ENCODE results near the gene PROK2. TPM values are rescaled to one million over a fixed set of nuclear protein-coding genes. Genes with fewer than 3 reads are reported as not detected.

PROK2 gene
- total RNA-seq, 1 donor from 2014 or later = not detected

GRCh38 chr3:71732637-71733036 lies 52.3 kb downstream of the PROK2 start:
- peaks cover 9% of the 10 kb centered on the region for H3K27me3 ChIP-seq (ENCODE audit: insufficient read depth, low read length)
- no peak overlapping the region for H3K4me3 ChIP-seq (ENCODE audit: insufficient read depth, low read depth, low read length)
- H4K20me1 ChIP-seq (ENCODE audit: insufficient read depth, low read length) = no peaks in the 10 kb centered on the region
- Mint-ChIP-seq H3K27me3 (ENCODE audit: low read depth, unreplicated experiment) (peaks cover 16% of the 10 kb centered on the region), H3K4me3 (ENCODE audit: unreplicated experiment) (no peak overlapping the region), H3K27ac (ENCODE audit: unreplicated experiment) (no peak overlapping the region), H3K4me1 (ENCODE audit: low read depth, unreplicated experiment) (peaks cover 5% of the 10 kb centered on the region), H3K9me3 (ENCODE audit: unreplicated experiment) (peaks cover 7% of the 10 kb centered on the region), H3K36me3 (ENCODE audit: low read depth, unreplicated experiment) (no peaks in the 10 kb centered on the region)
- DNase-seq (ENCODE audit: low read depth) (no peak), FAIRE-seq (no peak)
- H3K27ac ChIP-seq (ENCODE audit: low read depth, low read length) = no peak overlapping the region
- H3K36me3 ChIP-seq (ENCODE audit: insufficient read depth, low read length) = no peaks in the 10 kb centered on the region
- peaks cover 7% of the 10 kb centered on the region for H3K4me1 ChIP-seq (ENCODE audit: insufficient read depth, low read length)
- H3K79me2 ChIP-seq (ENCODE audit: insufficient read depth, low read length) = no peaks in the 10 kb centered on the region
- TF ChIP-seq EZH2 (IDR thresholded peaks at IDR 0.05; ENCODE audit: insufficient read depth, low read length) (no peak), CTCF (IDR thresholded peaks at IDR 0.05; ENCODE audit: insufficient read depth, low read depth, low read length) (no peak)
- no peak overlapping the region for H3K9ac ChIP-seq (ENCODE audit: low read length)
- H3K9me3 ChIP-seq (ENCODE audit: insufficient read depth, low read depth, low read length) = no peaks in the 10 kb centered on the region
- no peak overlapping the region for H3K4me2 ChIP-seq (ENCODE audit: low read length)
- no peak overlapping the region for H2AFZ ChIP-seq (ENCODE audit: low read depth, low read length)

- H3K9ac ChIP-seq (ENCODE audit: low read length) = no peak overlapping the region
- H3K4me3 ChIP-seq (ENCODE audit: insufficient read depth, low read depth, low read length) = no peak overlapping the region
- no peaks in the 10 kb centered on the region for H4K20me1 ChIP-seq (ENCODE audit: insufficient read depth, low read length)
- peak overlapping the region; percentile 34 for H3K27ac Mint-ChIP-seq (ENCODE audit: unreplicated experiment)
- DNase-seq (ENCODE audit: low read depth) = peak; percentile 10
- H3K27me3 Mint-ChIP-seq (ENCODE audit: low read depth, unreplicated experiment) = peaks cover 32% of the 10 kb centered on the region
- H3K27me3 ChIP-seq (ENCODE audit: insufficient read depth, low read length) = peaks cover 16% of the 10 kb centered on the region
- no peak overlapping the region for H3K4me3 Mint-ChIP-seq (ENCODE audit: unreplicated experiment)
- H3K9me3 ChIP-seq (ENCODE audit: insufficient read depth, low read depth, low read length) = no peaks in the 10 kb centered on the region
- no peaks in the 10 kb centered on the region for H3K79me2 ChIP-seq (ENCODE audit: insufficient read depth, low read length)
- H3K4me1 Mint-ChIP-seq (ENCODE audit: low read depth, unreplicated experiment) = peaks cover 5% of the 10 kb centered on the region
- peaks cover 10% of the 10 kb centered on the region for H3K4me1 ChIP-seq (ENCODE audit: insufficient read depth, low read length)
- H2AFZ ChIP-seq (ENCODE audit: low read depth, low read length) = no peak overlapping the region
- no peaks in the 10 kb centered on the region for H3K36me3 Mint-ChIP-seq (ENCODE audit: low read depth, unreplicated experiment)
- no peaks in the 10 kb centered on the region for H3K36me3 ChIP-seq (ENCODE audit: insufficient read depth, low read length)
- no peak for FAIRE-seq
- H3K27ac ChIP-seq (ENCODE audit: low read depth, low read length) = no peak overlapping the region
- no peak for TF ChIP-seq CTCF (IDR thresholded peaks at IDR 0.05; ENCODE audit: insufficient read depth, low read depth, low read length)
- no peak for TF ChIP-seq EZH2 (IDR thresholded peaks at IDR 0.05; ENCODE audit: insufficient read depth, low read length)
- no peak overlapping the region for H3K4me2 ChIP-seq (ENCODE audit: low read length)
- no peaks in the 10 kb centered on the region for H3K9me3 Mint-ChIP-seq (ENCODE audit: unreplicated experiment)
Measured at GRCh38 chr3:71728632-71729342, 56.2 kb downstream of the PROK2 start.

GRCh38 chr3:71726146-71726545 lies 58.8 kb downstream of the PROK2 start:
- peak overlapping the region; percentile 90 for H2AFZ ChIP-seq (ENCODE audit: low read depth, low read length)

More at GRCh38 chr3:71726146-71726545, 58.8 kb downstream of the PROK2 start:
- DNase-seq (ENCODE audit: low read depth) (no peak), FAIRE-seq (no peak)
- Histone ChIP-seq H3K27ac (ENCODE audit: low read depth, low read length) (no peak overlapping the region), H3K9ac (ENCODE audit: low read length) (no peak overlapping the region), H3K4me2 (ENCODE audit: low read length) (peak overlapping the region; percentile 86), H3K9me3 (ENCODE audit: insufficient read depth, low read depth, low read length) (no peaks in the 10 kb centered on the region), H3K79me2 (ENCODE audit: insufficient read depth, low read length) (no peaks in the 10 kb centered on the region), H3K36me3 (ENCODE audit: insufficient read depth, low read length) (no peaks in the 10 kb centered on the region), H4K20me1 (ENCODE audit: insufficient read depth, low read length) (no peaks in the 10 kb centered on the region), H3K4me1 (ENCODE audit: insufficient read depth, low read length) (peaks cover 10% of the 10 kb centered on the region), H3K4me3 (ENCODE audit: insufficient read depth, low read depth, low read length) (no peak overlapping the region), H3K27me3 (ENCODE audit: insufficient read depth, low read length) (peaks cover 27% of the 10 kb centered on the region)
- Mint-ChIP-seq H3K36me3 (ENCODE audit: low read depth, unreplicated experiment) (no peaks in the 10 kb centered on the region), H3K27ac (ENCODE audit: unreplicated experiment) (no peak overlapping the region), H3K4me1 (ENCODE audit: low read depth, unreplicated experiment) (peaks cover 5% of the 10 kb centered on the region), H3K4me3 (ENCODE audit: unreplicated experiment) (peak overlapping the region; percentile 87), H3K27me3 (ENCODE audit: low read depth, unreplicated experiment) (peaks cover 53% of the 10 kb centered on the region), H3K9me3 (ENCODE audit: unreplicated experiment) (no peaks in the 10 kb centered on the region)
- TF ChIP-seq CTCF (IDR thresholded peaks at IDR 0.05; ENCODE audit: insufficient read depth, low read depth, low read length) (no peak), EZH2 (IDR thresholded peaks at IDR 0.05; ENCODE audit: insufficient read depth, low read length) (no peak)

Data from astrocyte (in vitro differentiated cells and primary cell).